H1 (cell line): ENCODE results near the gene HAO1. TPM values are rescaled to one million over a fixed set of nuclear protein-coding genes. Genes with fewer than 3 reads are reported as not detected.

Experiments
- CTCF ChIA-PET: fragments of 300-600 bp; sonication (Branson Sonifier 250); formaldehyde crosslinking; loops from one replicate; lab custom pipeline; 2021; ENCODE audit not compliant: partially characterized antibody; lab: Charles Lee
- POLR2A ChIA-PET: fragments of 300-600 bp; sonication (Branson Sonifier 250); formaldehyde crosslinking; loops from one replicate; lab custom pipeline; 2021; ENCODE audit warnings: inconsistent platforms; ENCODE audit not compliant: partially characterized antibody; lab: Charles Lee
- DNase-seq, 2 experiments: peaks; one replicate each; pipeline versions ENCODE4 v3.0.0 to v3.0.0-alpha.2; 2010 to 2022; ENCODE audit warnings: low spot score in 2 of 2, low read depth in 1 of 2, mixed read lengths in 1 of 2
- FAIRE-seq: peaks from 2 replicates; lab custom pipeline; 2011; peaks lifted over from hg19 to GRCh38; lab: Jason Lieb, UNC
- H2AFZ ChIP-seq: 2 replicates; pipeline ENCODE4 v1.8.1; 2012; ENCODE audit warnings: low read length, inconsistent platforms
- H2AK5ac ChIP-seq: 2 replicates; pipeline ENCODE4 v1.6.1; 2013; ENCODE audit warnings: low read depth, low read length
- H2BK120ac ChIP-seq: replicated peaks from 2 replicates; pipeline ENCODE3; 2013; ENCODE audit warnings: low read depth, low read length, inconsistent platforms
- H2BK12ac ChIP-seq: 2 replicates; pipeline ENCODE4 v1.6.1; 2013; ENCODE audit warnings: low read depth, low read length
- H2BK15ac ChIP-seq: 2 replicates; pipeline ENCODE4 v1.6.1; 2013; ENCODE audit warnings: low read length
- H2BK20ac ChIP-seq: 2 replicates; pipeline ENCODE4 v1.6.1; 2013; ENCODE audit warnings: low read length
- H2BK5ac ChIP-seq: 2 replicates; pipeline ENCODE4 v1.6.1; 2013; ENCODE audit warnings: low read depth, low read length
- H3K14ac ChIP-seq: 2 replicates; pipeline ENCODE4 v1.6.1; 2013; ENCODE audit warnings: inconsistent platforms; ENCODE audit not compliant: insufficient read length
- H3K18ac ChIP-seq: 2 replicates; pipeline ENCODE4 v1.6.1; 2013; ENCODE audit warnings: low read length; ENCODE audit errors: extremely low read depth
- H3K23ac ChIP-seq: 2 replicates; pipeline ENCODE4 v1.6.1; 2013; ENCODE audit warnings: inconsistent platforms; ENCODE audit not compliant: insufficient read length
- H3K23me2 ChIP-seq: 2 replicates; pipeline ENCODE4 v1.6.1; 2013; ENCODE audit warnings: low read depth, low read length
- H3K27ac ChIP-seq: 2 replicates; pipeline ENCODE4 v1.6.1; 2011; ENCODE audit warnings: low read depth, low read length, inconsistent platforms
- H3K27me3 ChIP-seq, 4 experiments: replicated peaks in 1 of 4; 1 replicate in 1 of 4; 2 replicates in 3 of 4; pipeline versions ENCODE4 v1.6.1 to v1.8.1; 2011 to 2013; ENCODE audit warnings: low read length in 3 of 4, mild to moderate bottlenecking in 3 of 4, inconsistent platforms in 2 of 4, mixed read lengths in 2 of 4, moderate library complexity in 1 of 4; ENCODE audit not compliant: control insufficient read depth in 3 of 4, insufficient read depth in 3 of 4; ENCODE audit errors: extremely low read depth in 1 of 4
- H3K36me3 ChIP-seq, 4 experiments: 2 replicates each; pipeline versions ENCODE4 v1.6.1 to v1.8.1; 2011 to 2013; ENCODE audit warnings: mild to moderate bottlenecking in 4 of 4, low read length in 3 of 4, moderate library complexity in 2 of 4, control low read depth in 1 of 4, inconsistent platforms in 1 of 4; ENCODE audit not compliant: insufficient read depth in 4 of 4, control insufficient read depth in 2 of 4
- H3K4ac ChIP-seq: replicated peaks from 2 replicates; pipeline ENCODE3; 2013; ENCODE audit warnings: low read length, low read depth, mixed read lengths, inconsistent platforms; ENCODE audit not compliant: insufficient read length
- H3K4me1 ChIP-seq, 4 experiments: replicated peaks in 1 of 4; 1 replicate in 1 of 4; 2 replicates in 3 of 4; pipeline versions ENCODE4 v1.6.1 to v1.8.1; 2011 to 2013; ENCODE audit warnings: low read length in 3 of 4, inconsistent platforms in 2 of 4, mixed read lengths in 1 of 4; ENCODE audit not compliant: insufficient read depth in 4 of 4, control insufficient read depth in 3 of 4
- H3K4me2 ChIP-seq, 2 experiments: 2 replicates each; pipeline versions ENCODE4 v1.6.1 to v1.8.1; 2011 to 2013; ENCODE audit warnings: low read depth in 2 of 2, low read length in 2 of 2, control low read depth in 1 of 2, inconsistent platforms in 1 of 2, mild to moderate bottlenecking in 1 of 2; ENCODE audit not compliant: insufficient read depth in 1 of 2
- H3K4me3 ChIP-seq, 4 experiments: fragments of 200-600, 300-600 bp in 1 of 4; sonication (generic), shearing (Covaris generic), sonication (Bioruptor Twin) in 1 of 4; 2 replicates each; pipeline versions ENCODE4 v1.5.1 to v1.8.1; 2011 to 2016; ENCODE audit warnings: low read length in 4 of 4, low read depth in 3 of 4, control low read depth in 2 of 4, inconsistent platforms in 2 of 4, mild to moderate bottlenecking in 2 of 4, mixed read lengths in 1 of 4, moderate library complexity in 1 of 4; ENCODE audit not compliant: insufficient read depth in 2 of 4; ENCODE audit errors: extremely low read depth in 1 of 4
- H3K56ac ChIP-seq: replicated peaks from 2 replicates; pipeline ENCODE3; 2013; ENCODE audit warnings: low read depth, mild to moderate bottlenecking, mixed read lengths, low read length, inconsistent platforms; ENCODE audit not compliant: insufficient read length
- H3K79me1 ChIP-seq: 2 replicates; pipeline ENCODE4 v1.6.1; 2013; ENCODE audit warnings: low read depth, low read length, control low read depth
- H3K79me2 ChIP-seq, 2 experiments: 2 replicates each; pipeline versions ENCODE4 v1.6.1 to v1.8.1; 2012 to 2013; ENCODE audit warnings: low read length in 2 of 2, mild to moderate bottlenecking in 2 of 2, inconsistent platforms in 1 of 2; ENCODE audit not compliant: insufficient read depth in 2 of 2, control insufficient read depth in 1 of 2
- H3K9ac ChIP-seq, 4 experiments: replicated peaks in 1 of 4; 1 replicate in 1 of 4; 2 replicates in 3 of 4; pipeline versions ENCODE4 v1.6.1 to v1.8.1; 2011 to 2013; ENCODE audit warnings: low read depth in 3 of 4, low read length in 3 of 4, control low read depth in 2 of 4, mild to moderate bottlenecking in 2 of 4, moderate library complexity in 2 of 4, inconsistent platforms in 1 of 4; ENCODE audit errors: extremely low read depth in 1 of 4
- H3K9me3 ChIP-seq, 2 experiments: 2 replicates each; pipeline versions ENCODE4 v1.6.1 to v1.8.1; 2012 to 2013; ENCODE audit warnings: mild to moderate bottlenecking in 2 of 2, moderate library complexity in 2 of 2, control low read depth in 1 of 2, inconsistent platforms in 1 of 2, low read depth in 1 of 2, low read length in 1 of 2, mixed read lengths in 1 of 2; ENCODE audit not compliant: insufficient read depth in 2 of 2
- H4K20me1 ChIP-seq, 2 experiments: replicated peaks in 1 of 2; 2 replicates each; pipeline versions ENCODE3 to v1.8.1; 2011 to 2013; ENCODE audit warnings: inconsistent platforms in 2 of 2, low read length in 2 of 2, mild to moderate bottlenecking in 1 of 2; ENCODE audit not compliant: insufficient read depth in 2 of 2, control insufficient read depth in 1 of 2
- H4K5ac ChIP-seq: 2 replicates; pipeline ENCODE4 v1.6.1; 2013; ENCODE audit warnings: low read length, low read depth, mixed read lengths, inconsistent platforms; ENCODE audit not compliant: insufficient read length
- H4K8ac ChIP-seq: 2 replicates; pipeline ENCODE4 v1.8.0; 2013; ENCODE audit warnings: mild to moderate bottlenecking, moderate library complexity, low read length, inconsistent platforms; ENCODE audit not compliant: insufficient read depth; ENCODE audit errors: extremely low read depth
- H4K91ac ChIP-seq: replicated peaks from 2 replicates; pipeline ENCODE3; 2013; ENCODE audit warnings: low read length, mixed read lengths, inconsistent platforms; ENCODE audit not compliant: insufficient read length
- WGBS, 2 experiments: shearing (Covaris generic) in 1 of 2; methylation state at CpG; one replicate each; pipeline versions ENCODE4 v1.1.6 to v1.1.7; 2013 to 2015; ENCODE audit warnings: low lambda C conversion rate in 2 of 2, mixed read lengths in 2 of 2, inconsistent platforms in 1 of 2, low coverage in 1 of 2, missing lambda C conversion rate in 1 of 2; ENCODE audit not compliant: insufficient replicate concordance in 2 of 2, insufficient coverage in 1 of 2, insufficient read length in 1 of 2; ENCODE audit errors: extremely low coverage in 1 of 2, missing lambda C conversion rate in 1 of 2; 5-methylcytosine and 5-hydroxymethylcytosine counted together
- long read RNA-seq, 2 experiments: library from RNA in 1 of 2; library from capped mRNA in 1 of 2; stranded (forward); transcript quantifications; one replicate each; pipeline ENCODE4 v2.0.0, GENCODE V29; 2021; ENCODE audit warnings: inconsistent platforms in 1 of 2
- polyA minus RNA-seq, 3 experiments: library from RNA; depleted of rRNA, polyadenylated mRNA; stranded (reverse); fragments of >200 nt; gene quantifications; 1 replicate in 2 of 3; 2 replicates in 1 of 3; pipeline ENCODE4 v1.2.3, GENCODE V29; 2011
- polyA plus RNA-seq, 7 experiments: library from polyadenylated mRNA; depleted of rRNA in 3 of 7; stranded (reverse) in 5 of 7; unstranded in 2 of 7; fragments of >200 nt in 5 of 7; fragments of 200-250 nt in 2 of 7; gene quantifications; 1 replicate in 5 of 7; 2 replicates in 1 of 7; 4 replicates in 1 of 7; pipeline versions ENCODE4 v1.2.1 to v1.2.3, GENCODE V29; 2011 to 2013; ENCODE audit warnings: missing spikeins in 2 of 7, mixed read lengths in 2 of 7
- total RNA-seq: library from RNA; stranded (reverse); fragmentation: NEBNext Ultra II Directional; extraction: Animal tissue kit (Norgen Biotek cat#: 25700); gene quantifications from 2 replicates; pipeline ENCODE4 v1.2.1, GENCODE V29; 2021

HAO1 gene
- total RNA-seq (not detected in 2 replicates), polyA plus RNA-seq (2011; rRNA removed) (not detected in 2 replicates), polyA minus RNA-seq (2011; rRNA and poly(A)+ RNA removed) (not detected in 2 replicates)
- not detected for polyA plus RNA-seq (2011; cell fraction: cytosol; rRNA removed)
- polyA plus RNA-seq (2011; cell fraction: nucleus; rRNA removed), result not detected
- not detected in 4 replicates for polyA plus RNA-seq (2012, experiment 1 of 2)
- not detected for polyA plus RNA-seq (2012, experiment 2 of 2)
- polyA plus RNA-seq (2013, experiment 1 of 2), result not detected
- not detected for polyA plus RNA-seq (2013, experiment 2 of 2)
- not detected for polyA minus RNA-seq (2011; cell fraction: cytosol; rRNA and poly(A)+ RNA removed)
- polyA minus RNA-seq (2011; cell fraction: nucleus; rRNA and poly(A)+ RNA removed), result not detected
- long read RNA-seq, experiment 1, result 0 reads
- long read RNA-seq, experiment 2, result 0 reads

GRCh38 chr20:7940341-7940740 lies at the start of gene HAO1:
HAO1 (minus strand) TSS chr20:7940458; CDS start chr20:7940422, 36 bp downstream.
- POLR2A ChIA-PET, result no interaction called here
- Histone ChIP-seq H2BK20ac (no peak within 1 kb of the TSS), H3K4me2 (no peak within 1 kb of the TSS), H2AK5ac (no peak within 1 kb of the TSS), H3K79me2 (no peaks in the 10 kb centered on the region), H3K36me3 (no peaks in the 10 kb centered on the region; a peak in 1 of 8 replicates), H4K20me1 (no peaks in the 10 kb centered on the region), H3K79me1 (no peaks in the 10 kb centered on the region), H4K91ac (no peak within 1 kb of the TSS), H4K8ac (no peak within 1 kb of the TSS), H3K27ac (no peak within 1 kb of the TSS), H2BK120ac (no peak within 1 kb of the TSS), H3K27me3 (no peaks in the 10 kb centered on the region), H4K5ac (no peak within 1 kb of the TSS), H2AFZ (no peak within 1 kb of the TSS), H3K56ac (no peak within 1 kb of the TSS), H2BK12ac (no peak within 1 kb of the TSS), H3K14ac (no peak within 1 kb of the TSS), H3K18ac (no peak within 1 kb of the TSS), H2BK15ac (no peak within 1 kb of the TSS), H3K9me3 (peaks cover 6 to 17% of the 10 kb centered on the region in 2 experiments), H3K4ac (no peak within 1 kb of the TSS), H2BK5ac (no peak within 1 kb of the TSS), H3K23ac (no peak within 1 kb of the TSS), H3K9ac (no peak within 1 kb of the TSS), H3K23me2 (peaks cover 2% of the 10 kb centered on the region; the same call in 1 of the 2 replicates), H3K4me3 (no peak within 1 kb of the TSS), H3K4me1 (no peaks in the 10 kb centered on the region)
- FAIRE-seq (no peak), DNase-seq (no peak)
- 88% methylated on average over 3 of the region's 3 CpGs; no CpG with 5 or more reads in 1 of the 2 experiments for WGBS, 2 experiments
- CTCF ChIA-PET, result interaction anchor here (1.1 kb wide), 1 partner anchor 40 kb away, joined by 4 read pairs; no protein-coding TSS in a partner anchor
